ENCODE measurements around the gene DNAH11. TPM values are rescaled to one million over a fixed set of nuclear protein-coding genes. Genes with fewer than 3 reads are reported as not detected.

Gene DNAH11
- total RNA-seq, 1 experiment from 2014 or later: 0.54 TPM

GRCh38 chr7:21763818-21764217 is 221.0 kb downstream of the DNAH11 start:
- CTCF ChIA-PET: no interaction called here
- DNase-seq (ENCODE audit: low spot score): no peak
- H3K9me3 ChIP-seq (ENCODE audit: low read depth, low read length, poor library complexity, severe bottlenecking): no peaks in the 10 kb centered on the region

GRCh38 chr7:21766218-21766617 is 223.4 kb downstream of the DNAH11 start:
- intact Hi-C loops (cut with micrococcal nuclease; ENCODE audit: unreplicated experiment): loop anchor here (5.0 kb wide), 2 partner anchors 509 to 989 kb away; no protein-coding TSS in a partner anchor
- Histone ChIP-seq H3K27me3 (replicated peaks; ENCODE audit: insufficient read depth, low read depth, low read length, poor library complexity) (peaks cover 95% of the 10 kb centered on the region), H3K27ac (ENCODE audit: low read depth, low read length, poor library complexity, severe bottlenecking) (no peak overlapping the region), H3K9me3 (ENCODE audit: low read depth, low read length, poor library complexity, severe bottlenecking) (no peaks in the 10 kb centered on the region), H3K4me1 (ENCODE audit: insufficient read depth, low read length, poor library complexity, severe bottlenecking) (no peaks in the 10 kb centered on the region), H3K4me3 (ENCODE audit: low read depth, low read length, poor library complexity, severe bottlenecking) (no peak overlapping the region), H3K36me3 (ENCODE audit: insufficient read depth, low read length, poor library complexity, severe bottlenecking) (no peaks in the 10 kb centered on the region)
- TF ChIP-seq EZH2 (IDR thresholded peaks at IDR 0.05; ENCODE audit: borderline replicate concordance, low read depth, low read length, poor library complexity, severe bottlenecking) (no peak), CTCF (conservative IDR thresholded peaks at IDR 0.05; ENCODE audit: low read depth, low read length) (no peak)
- ChIA-PET CTCF (no interaction called here), POLR2A (ENCODE audit: low non-redundant PET) (no interaction called here)
- no TSS peak for BruUV-seq (replicated peaks)
- DNase-seq (ENCODE audit: low spot score): no peak

More at GRCh38 chr7:21763818-21764217, 221.0 kb downstream of the DNAH11 start:
- Histone ChIP-seq H3K4me1 (ENCODE audit: insufficient read depth, low read length, poor library complexity, severe bottlenecking) (no peaks in the 10 kb centered on the region), H3K27me3 (replicated peaks; ENCODE audit: insufficient read depth, low read depth, low read length, poor library complexity) (peaks cover 97% of the 10 kb centered on the region), H3K4me3 (ENCODE audit: low read depth, low read length, poor library complexity, severe bottlenecking) (no peak overlapping the region), H3K36me3 (ENCODE audit: insufficient read depth, low read length, poor library complexity, severe bottlenecking) (no peaks in the 10 kb centered on the region), H3K27ac (ENCODE audit: low read depth, low read length, poor library complexity, severe bottlenecking) (no peak overlapping the region)
- no peak for TF ChIP-seq CTCF (conservative IDR thresholded peaks at IDR 0.05; ENCODE audit: low read depth, low read length)
- TF ChIP-seq EZH2 (IDR thresholded peaks at IDR 0.05; ENCODE audit: borderline replicate concordance, low read depth, low read length, poor library complexity, severe bottlenecking): no peak
- POLR2A ChIA-PET (ENCODE audit: low non-redundant PET): no interaction called here
- intact Hi-C loops (cut with micrococcal nuclease; ENCODE audit: unreplicated experiment): no loop called here
- no TSS peak for BruUV-seq (replicated peaks)

GRCh38 chr7:21767300-21767900 is 224.6 kb downstream of the DNAH11 start:
- BruUV-seq (replicated peaks): no TSS peak
- H3K27ac ChIP-seq (ENCODE audit: low read depth, low read length, poor library complexity, severe bottlenecking): no peak overlapping the region
- POLR2A ChIA-PET (ENCODE audit: low non-redundant PET): no interaction called here
- CTCF ChIA-PET: interaction anchor here (0.5 to 1.4 kb wide), 4 partner anchors 144 to 982 kb away, joined by 3 to 5 read pairs (median 4); no protein-coding TSS in a partner anchor
- H3K9me3 ChIP-seq (ENCODE audit: low read depth, low read length, poor library complexity, severe bottlenecking): no peaks in the 10 kb centered on the region
- H3K27me3 ChIP-seq (replicated peaks; ENCODE audit: insufficient read depth, low read depth, low read length, poor library complexity): peaks cover 95% of the 10 kb centered on the region
- no peaks in the 10 kb centered on the region for H3K36me3 ChIP-seq (ENCODE audit: insufficient read depth, low read length, poor library complexity, severe bottlenecking)
- TF ChIP-seq CTCF (conservative IDR thresholded peaks at IDR 0.05; ENCODE audit: low read depth, low read length) (peak; percentile 71), EZH2 (IDR thresholded peaks at IDR 0.05; ENCODE audit: borderline replicate concordance, low read depth, low read length, poor library complexity, severe bottlenecking) (no peak)
- intact Hi-C loops (cut with micrococcal nuclease; ENCODE audit: unreplicated experiment): loop anchor here (5.0 kb wide), 2 partner anchors 510 to 990 kb away; no protein-coding TSS in a partner anchor
- no peak overlapping the region for H3K4me3 ChIP-seq (ENCODE audit: low read depth, low read length, poor library complexity, severe bottlenecking)
- DNase-seq (ENCODE audit: low spot score): peak; percentile 77
- peaks cover 8% of the 10 kb centered on the region for H3K4me1 ChIP-seq (ENCODE audit: insufficient read depth, low read length, poor library complexity, severe bottlenecking)
